Suprapubic skin (tissue), 3 donors: ENCODE results near the gene SCN2A.

ENCODE experiments used
- CTCF ChIP-seq, 2 donors: fragments of 200-600 bp in 1 of 2; fragments of 450-650 bp in 1 of 2; sonication (generic) in 1 of 2; IDR thresholded peaks; one replicate each; pipeline ENCODE4 v1.5.1; 2016 to 2019; ENCODE audit warnings: antibody characterized with exemption in 2 of 2, mild to moderate bottlenecking in 1 of 2, moderate library complexity in 1 of 2
- EP300 ChIP-seq: sonication (generic); formaldehyde crosslinking; IDR thresholded peaks from one replicate; pipeline ENCODE4 v1.6.1; 2017; ENCODE audit warnings: antibody characterized with exemption
- POLR2A ChIP-seq, 2 donors: fragments of 450-650 bp; IDR thresholded peaks; one replicate each; pipeline ENCODE4 v1.6.1; 2017; ENCODE audit warnings: antibody characterized with exemption in 2 of 2, mild to moderate bottlenecking in 2 of 2, moderate library complexity in 2 of 2

GRCh38 chr2:165328272-165328671 is 89.1 kb downstream of the SCN2A start:
- TF ChIP-seq CTCF (IDR thresholded peaks at IDR 0.05) (no peak), EP300 (no peak), POLR2A (IDR thresholded peaks at IDR 0.05) (no peak)
